CD4-positive, alpha-beta memory T cell (primary cell): ENCODE measurements around the gene SMKR1. TPM values are rescaled to one million over a fixed set of nuclear protein-coding genes. Genes with fewer than 3 reads are reported as not detected.
A peak's percentile ranks its signal among the peaks of the same experiment; 100 is the strongest.
"Not testable (repeated sequence)": the region's sequence is repeated elsewhere in the genome, so short reads cannot be mapped to it uniquely, and the experiment has no call there.

Experiments used
- CTCF ChIA-PET: fragments of 350-600 bp; sonication (Branson Sonifier 250); formaldehyde crosslinking; loops from one replicate; lab custom pipeline; 2021; ENCODE audit warnings: inconsistent platforms; ENCODE audit not compliant: partially characterized antibody; lab: Charles Lee
- POLR2A ChIA-PET: fragments of 350-600 bp; sonication (Branson Sonifier 250); formaldehyde crosslinking; loops from one replicate; lab custom pipeline; 2021; ENCODE audit not compliant: partially characterized antibody; lab: Charles Lee
- DNase-seq, 5 donors: peaks; one replicate each; pipeline versions ENCODE4 v3.0.0 to v3.0.0-alpha.2; 2020 to 2022; ENCODE audit warnings: mixed read lengths in 1 of 5
- H3K27ac ChIP-seq: one replicate; pipeline ENCODE4 v1.7.0; 2013; ENCODE audit warnings: low read depth, low read length
- H3K27me3 ChIP-seq: 2 replicates; pipeline ENCODE4 v1.7.0; 2013; ENCODE audit warnings: mild to moderate bottlenecking, low read length, moderate library complexity; ENCODE audit not compliant: insufficient read depth
- H3K36me3 ChIP-seq: 2 replicates; pipeline ENCODE4 v1.7.0; 2013; ENCODE audit warnings: mild to moderate bottlenecking, low read length, moderate library complexity; ENCODE audit not compliant: insufficient read depth
- H3K4me1 ChIP-seq: 2 replicates; pipeline ENCODE4 v1.7.0; 2013; ENCODE audit warnings: mild to moderate bottlenecking, low read length, moderate library complexity; ENCODE audit not compliant: insufficient read depth
- H3K4me3 ChIP-seq, 2 donors: one replicate each; pipeline ENCODE4 v1.7.0; 2013; ENCODE audit warnings: low read length in 2 of 2, mild to moderate bottlenecking in 1 of 2
- H3K9me3 ChIP-seq, 2 donors: one replicate each; pipeline ENCODE4 v1.7.0; 2013; ENCODE audit warnings: low read length in 2 of 2, control low read depth in 1 of 2; ENCODE audit not compliant: control insufficient read depth in 1 of 2
- H3K27ac Mint-ChIP-seq, 7 donors: one replicate each; pipeline ENCODE4 v1.8.0; 2020 to 2021; ENCODE audit warnings: mixed read lengths in 7 of 7, mild to moderate bottlenecking in 6 of 7, inconsistent platforms in 3 of 7, moderate library complexity in 3 of 7
- H3K27me3 Mint-ChIP-seq, 2 donors: one replicate each; pipeline ENCODE4 v1.8.0; 2020 to 2021; ENCODE audit warnings: mixed read lengths in 2 of 2
- H3K36me3 Mint-ChIP-seq, 2 donors: one replicate each; pipeline ENCODE4 v1.8.0; 2020 to 2021; ENCODE audit warnings: mixed read lengths in 2 of 2, inconsistent platforms in 1 of 2, mild to moderate bottlenecking in 1 of 2
- H3K4me1 Mint-ChIP-seq, 4 donors: one replicate each; pipeline ENCODE4 v1.8.0; 2020 to 2021; ENCODE audit warnings: mixed read lengths in 4 of 4, mild to moderate bottlenecking in 1 of 4
- H3K4me3 Mint-ChIP-seq, 8 donors: one replicate each; pipeline ENCODE4 v1.8.0; 2020 to 2021; ENCODE audit warnings: mixed read lengths in 8 of 8, mild to moderate bottlenecking in 7 of 8, moderate library complexity in 6 of 8, inconsistent platforms in 3 of 8
- H3K9me3 Mint-ChIP-seq, 8 donors: one replicate each; pipeline ENCODE4 v1.8.0; 2020 to 2021; ENCODE audit warnings: mixed read lengths in 8 of 8, mild to moderate bottlenecking in 5 of 8, inconsistent platforms in 3 of 8, moderate library complexity in 1 of 8
- intact Hi-C: fragments of 100-400 bp; cut with micrococcal nuclease; formaldehyde crosslinking; loops from one replicate; pipeline ENCODE4 v1.15.1; 2023
- polyA plus RNA-seq, 2 donors: library from polyadenylated mRNA; unstranded; fragments of 300-500 nt; fragmentation: Illumina TruSeq; gene quantifications; one replicate each; pipeline ENCODE4 v1.2.3, GENCODE V29; 2021
- total RNA-seq, 2 experiments: library from RNA; stranded (reverse); gene quantifications; one replicate each; pipeline ENCODE4 v1.2.3, GENCODE V29; 2021

Gene SMKR1
- total and polyA plus RNA-seq, 4 experiments from 2014 or later: 1.2 to 7.9 (median 2.0) TPM

DNA sequence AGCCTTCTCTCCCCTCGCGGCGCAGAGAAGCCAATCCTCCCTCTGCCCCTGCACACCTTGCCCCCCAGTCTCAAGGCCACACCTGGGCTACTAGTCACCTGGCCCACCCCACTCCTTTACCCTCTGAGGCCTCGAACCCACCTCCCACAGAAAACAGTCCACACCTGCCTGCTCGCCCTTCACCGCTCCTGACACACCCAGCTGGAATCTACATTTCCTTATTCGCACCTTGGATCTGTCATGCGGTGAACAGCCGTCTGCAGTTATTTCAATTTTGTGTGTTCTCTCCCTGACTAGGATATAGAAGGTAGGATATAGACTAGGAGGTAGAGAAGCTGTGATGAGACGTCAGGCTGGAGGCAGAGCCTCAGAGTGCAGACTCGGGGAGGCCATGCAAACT is 29.4 kb downstream of the SMKR1 start:
- H3K27me3 Mint-ChIP-seq: peaks cover 2 to 5% of the 10 kb centered on the region in 2 donors

DNA sequence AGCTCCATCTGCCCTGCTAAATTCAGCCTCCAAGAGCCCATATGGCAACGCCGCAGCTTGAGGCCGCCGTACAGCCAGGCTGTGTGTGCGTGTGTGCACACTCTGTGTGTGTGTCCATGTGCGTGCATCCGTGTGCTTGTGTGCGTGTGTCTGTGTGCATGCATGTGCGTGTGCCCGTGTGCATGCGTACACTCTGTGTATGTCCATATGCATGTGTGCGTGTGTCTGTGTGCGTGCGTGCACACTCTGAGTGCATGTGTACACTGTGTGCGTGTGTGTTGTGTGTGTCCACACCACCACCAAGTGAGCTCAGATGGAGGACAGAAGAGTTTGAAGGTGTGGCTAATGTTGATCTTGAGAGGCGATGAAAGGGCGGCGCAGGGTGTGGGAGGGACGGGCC is 30.0 kb downstream of the SMKR1 start:
- H3K27me3 Mint-ChIP-seq: peaks cover 2% of the 10 kb centered on the region in 2 donors
- no peaks in the 10 kb centered on the region for H3K9me3 Mint-ChIP-seq
- ChIA-PET POLR2A (no interaction called here), CTCF (interaction anchor here (0.9 kb wide), 1 partner anchor 13 kb away, joined by 3 read pairs; no protein-coding TSS in a partner anchor)
- Histone ChIP-seq H3K9me3 (no peaks in the 10 kb centered on the region), H3K27me3 (no peaks in the 10 kb centered on the region), H3K36me3 (no peaks in the 10 kb centered on the region), H3K4me3 (no peak overlapping the region), H3K4me1 (no peaks in the 10 kb centered on the region), H3K27ac (no peak overlapping the region)
- no peak for DNase-seq
- no peak overlapping the region for H3K4me3 Mint-ChIP-seq
- intact Hi-C loops: no loop called here
- H3K36me3 Mint-ChIP-seq: no peaks in the 10 kb centered on the region
- H3K4me1 Mint-ChIP-seq: peaks cover 6 to 11% (median 8%) of the 10 kb centered on the region in 4 donors
- no peak overlapping the region for H3K27ac Mint-ChIP-seq

More for the DNA sequence above, 29.4 kb downstream of the SMKR1 start:
- Histone ChIP-seq H3K27ac (no peak overlapping the region), H3K27me3 (no peaks in the 10 kb centered on the region), H3K4me3 (no peak overlapping the region), H3K9me3 (no peaks in the 10 kb centered on the region), H3K4me1 (no peaks in the 10 kb centered on the region), H3K36me3 (no peaks in the 10 kb centered on the region)
- no peaks in the 10 kb centered on the region for H3K9me3 Mint-ChIP-seq
- no peak for DNase-seq
- peaks cover 6 to 11% (median 8%) of the 10 kb centered on the region in 4 donors for H3K4me1 Mint-ChIP-seq
- intact Hi-C loops: no loop called here
- H3K4me3 Mint-ChIP-seq: no peak overlapping the region
- POLR2A ChIA-PET: no interaction called here
- H3K36me3 Mint-ChIP-seq: no peaks in the 10 kb centered on the region
- no peak overlapping the region for H3K27ac Mint-ChIP-seq
- CTCF ChIA-PET: interaction anchor here (0.9 kb wide), 1 partner anchor 13 kb away, joined by 3 read pairs; no protein-coding TSS in a partner anchor

DNA sequence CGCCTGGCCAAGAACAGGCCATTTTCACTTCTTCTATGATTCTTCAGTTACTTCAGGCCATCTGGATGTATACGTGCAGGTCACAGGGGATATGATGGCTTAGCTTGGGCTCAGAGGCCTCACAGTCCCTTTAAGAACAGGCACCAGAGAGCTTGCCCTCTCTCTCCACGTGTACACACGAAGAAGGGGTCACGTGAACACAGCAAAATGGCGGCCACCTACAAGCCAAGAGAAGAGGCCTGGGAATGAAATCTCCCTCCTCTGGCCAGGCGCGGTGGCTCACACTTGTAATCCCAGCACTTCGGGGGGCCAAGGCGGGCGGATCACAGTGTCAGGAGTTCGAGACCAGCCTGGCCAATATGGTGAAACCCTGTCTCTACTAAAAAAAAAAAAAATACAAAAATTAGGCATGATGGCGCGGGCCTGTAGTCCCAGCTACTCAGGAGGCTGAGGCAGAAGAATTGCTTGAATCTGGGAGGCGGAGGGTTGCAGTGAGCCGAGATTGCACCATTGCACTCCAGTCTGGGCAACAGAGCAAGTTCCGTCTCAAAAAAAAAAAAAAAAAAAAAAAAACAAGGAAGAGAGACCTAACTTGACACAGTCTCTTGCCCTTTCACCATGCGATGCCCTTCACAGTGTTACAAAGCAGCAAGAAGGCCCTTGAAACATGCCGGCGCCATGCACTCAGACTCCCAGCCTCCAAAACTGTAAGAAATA is 32.4 kb downstream of the SMKR1 start:
- POLR2A ChIA-PET: not testable (repeated sequence)

DNA sequence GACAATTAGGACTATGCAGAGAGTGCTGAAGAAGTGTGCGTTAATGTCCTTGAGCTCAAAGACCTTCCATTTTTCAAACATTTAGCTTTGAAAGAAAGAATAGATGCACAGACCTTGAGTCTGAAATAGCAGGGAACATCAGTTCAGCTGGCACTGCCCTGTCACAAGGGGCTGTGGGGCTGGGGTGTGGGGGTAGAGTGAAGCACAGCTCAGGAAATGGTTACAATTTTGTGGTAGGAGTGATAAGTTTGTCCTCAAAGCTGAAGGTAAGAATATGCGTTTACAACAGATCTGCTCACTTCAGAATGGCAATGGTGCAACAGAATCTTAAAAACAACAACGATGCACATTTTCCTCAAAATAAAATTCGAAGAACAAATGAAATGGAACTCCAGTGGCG is 33.6 kb downstream of the SMKR1 start:
- Mint-ChIP-seq H3K9me3 (peaks cover 0 to 2% (median 0%) of the 10 kb centered on the region in 8 donors), H3K27ac (peak overlapping the region in 5 of 7 donors; percentile 38 to 84 (median 66)), H3K4me1 (peaks cover 6 to 9% (median 8%) of the 10 kb centered on the region in 4 donors), H3K27me3 (peaks cover 0 to 2% of the 10 kb centered on the region in 2 donors), H3K36me3 (no peaks in the 10 kb centered on the region), H3K4me3 (peak overlapping the region in 7 of 8 donors; percentile 1 to 65 (median 57))
- ChIA-PET CTCF (interaction anchor here (0.7 kb wide), 2 partner anchors 16 to 194 kb away, joined by 3 read pairs; no protein-coding TSS in a partner anchor), POLR2A (no interaction called here)
- no peak overlapping the region for H3K27ac ChIP-seq
- intact Hi-C loops: no loop called here
- H3K9me3 ChIP-seq: no peaks in the 10 kb centered on the region
- H3K4me1 ChIP-seq: no peaks in the 10 kb centered on the region
- no peaks in the 10 kb centered on the region for H3K36me3 ChIP-seq
- H3K27me3 ChIP-seq: no peaks in the 10 kb centered on the region
- DNase-seq: peak in 4 of 5 donors; percentile 2 to 17 (median 6)
- no peak overlapping the region for H3K4me3 ChIP-seq

More for the DNA sequence above, 32.4 kb downstream of the SMKR1 start:
- H3K36me3 Mint-ChIP-seq, H3K9me3 ChIP-seq, H3K27me3 Mint-ChIP-seq, H3K27ac ChIP-seq, H3K4me3 ChIP-seq, H3K4me1 ChIP-seq, DNase-seq, H3K4me3 Mint-ChIP-seq, H3K9me3 Mint-ChIP-seq, H3K27me3 ChIP-seq, intact Hi-C loops, H3K36me3 ChIP-seq, H3K27ac Mint-ChIP-seq: not testable (repeated sequence)
- peaks cover 6 to 11% (median 8%) of the 10 kb centered on the region in 4 donors for H3K4me1 Mint-ChIP-seq
- CTCF ChIA-PET: interaction anchor here (0.7 kb wide), 1 partner anchor 15 kb away, joined by 3 read pairs; no protein-coding TSS in a partner anchor

DNA sequence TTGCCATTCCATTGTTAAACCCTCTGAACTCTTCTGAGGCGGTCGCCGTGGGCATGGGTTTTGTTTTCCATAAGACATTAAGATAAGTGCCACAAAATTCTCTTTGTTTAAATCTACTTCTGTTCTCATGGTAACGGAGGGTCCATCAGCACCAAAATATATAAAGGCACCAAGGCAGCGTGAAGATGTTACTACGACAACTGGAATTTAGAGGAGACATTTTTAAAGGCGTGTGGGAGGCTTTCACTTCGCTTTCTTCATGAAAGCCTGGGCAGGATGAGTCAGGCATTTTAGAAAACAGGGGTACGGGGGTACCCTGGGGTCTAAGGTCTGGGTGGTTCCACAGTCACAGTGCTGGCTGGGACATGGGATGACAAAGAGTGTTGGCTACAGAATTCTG is 34.0 kb downstream of the SMKR1 start:
- H3K36me3 Mint-ChIP-seq: no peaks in the 10 kb centered on the region
- peaks cover 0 to 2% (median 0%) of the 10 kb centered on the region in 8 donors for H3K9me3 Mint-ChIP-seq
- Histone ChIP-seq H3K4me1 (no peaks in the 10 kb centered on the region), H3K36me3 (no peaks in the 10 kb centered on the region), H3K9me3 (no peaks in the 10 kb centered on the region), H3K4me3 (no peak overlapping the region), H3K27ac (no peak overlapping the region), H3K27me3 (no peaks in the 10 kb centered on the region)
- peak overlapping the region in 5 of 7 donors; percentile 38 to 84 (median 66) for H3K27ac Mint-ChIP-seq
- ChIA-PET POLR2A (no interaction called here), CTCF (interaction anchor here (0.7 kb wide), 1 partner anchor 195 kb away, joined by 3 read pairs; no protein-coding TSS in a partner anchor)
- intact Hi-C loops: no loop called here
- peak overlapping the region; percentile 1 to 65 (median 52) for H3K4me3 Mint-ChIP-seq
- peaks cover 6 to 9% (median 8%) of the 10 kb centered on the region in 4 donors for H3K4me1 Mint-ChIP-seq
- no peak for DNase-seq
- peaks cover 0 to 2% of the 10 kb centered on the region in 2 donors for H3K27me3 Mint-ChIP-seq

DNA sequence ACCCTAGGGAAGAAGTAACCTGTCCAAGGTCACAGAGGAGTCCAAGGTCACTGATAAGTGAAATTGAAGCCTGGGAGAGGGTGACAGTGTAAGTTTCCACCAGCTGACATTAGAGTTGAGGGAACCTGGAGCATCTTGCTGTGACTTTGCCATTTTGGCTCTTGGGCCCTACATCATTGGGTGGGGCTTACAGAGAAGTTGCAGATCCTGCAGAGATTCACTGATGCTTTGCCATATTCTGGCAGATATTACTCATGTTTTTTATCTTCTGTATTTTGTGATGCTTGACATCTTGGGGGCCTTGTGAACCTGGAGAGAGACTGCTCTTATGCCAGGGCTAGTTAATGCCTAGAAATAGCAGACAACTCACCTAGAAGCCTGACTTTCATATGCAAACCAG is 36.5 kb downstream of the SMKR1 start:
- H3K27ac ChIP-seq: no peak overlapping the region
- H3K4me1 Mint-ChIP-seq: peaks cover 6 to 9% (median 8%) of the 10 kb centered on the region in 4 donors
- H3K9me3 Mint-ChIP-seq: peaks cover 0 to 2% (median 0%) of the 10 kb centered on the region in 8 donors
- POLR2A ChIA-PET: no interaction called here
- H3K9me3 ChIP-seq: no peaks in the 10 kb centered on the region
- no peaks in the 10 kb centered on the region for H3K36me3 ChIP-seq
- intact Hi-C loops: no loop called here
- H3K36me3 Mint-ChIP-seq: no peaks in the 10 kb centered on the region
- no peak for DNase-seq
- H3K4me3 ChIP-seq: no peak overlapping the region
- CTCF ChIA-PET: no interaction called here
- H3K4me1 ChIP-seq: no peaks in the 10 kb centered on the region
- H3K27me3 Mint-ChIP-seq: peaks cover 3% of the 10 kb centered on the region in 2 donors
- no peaks in the 10 kb centered on the region for H3K27me3 ChIP-seq
- H3K4me3 Mint-ChIP-seq: no peak overlapping the region
- H3K27ac Mint-ChIP-seq: peak overlapping the region in 1 of 7 donors; percentile 22

DNA sequence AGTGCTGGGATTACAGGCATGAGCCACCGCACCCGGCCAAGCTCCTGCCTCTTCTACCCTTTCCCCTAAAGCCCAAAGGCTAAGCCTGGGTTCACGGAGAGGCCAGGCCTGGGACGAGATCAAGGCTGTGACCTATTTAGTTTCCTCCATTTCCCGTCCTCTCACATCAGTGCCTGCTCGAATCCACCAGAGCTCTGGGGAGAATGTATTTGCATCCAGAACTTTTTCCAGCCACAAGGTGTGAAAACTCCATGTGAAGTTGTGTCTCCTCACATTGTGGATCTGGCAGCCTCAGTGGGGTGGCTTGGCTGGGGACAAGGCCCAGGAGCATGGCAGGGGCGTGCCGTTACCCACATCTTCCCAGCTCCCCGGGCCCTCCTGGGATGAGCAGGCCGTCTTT is 38.0 kb downstream of the SMKR1 start:
- H3K27me3 ChIP-seq: no peaks in the 10 kb centered on the region
- DNase-seq: no peak
- no peaks in the 10 kb centered on the region for H3K36me3 ChIP-seq
- H3K27ac ChIP-seq: no peak overlapping the region
- peaks cover 6 to 9% (median 8%) of the 10 kb centered on the region in 4 donors for H3K4me1 Mint-ChIP-seq
- H3K4me3 Mint-ChIP-seq: no peak overlapping the region
- H3K9me3 ChIP-seq: no peaks in the 10 kb centered on the region
- no peak overlapping the region for H3K4me3 ChIP-seq
- CTCF ChIA-PET: no interaction called here
- POLR2A ChIA-PET: no interaction called here
- no peak overlapping the region for H3K27ac Mint-ChIP-seq
- intact Hi-C loops: no loop called here
- no peaks in the 10 kb centered on the region for H3K36me3 Mint-ChIP-seq
- peaks cover 0 to 2% (median 0%) of the 10 kb centered on the region in 8 donors for H3K9me3 Mint-ChIP-seq
- peaks cover 3% of the 10 kb centered on the region in 2 donors for H3K27me3 Mint-ChIP-seq
- no peaks in the 10 kb centered on the region for H3K4me1 ChIP-seq
